Measurements from ENCODE around the gene RETN.
A peak's percentile ranks its signal among the peaks of the same experiment; 100 is the strongest.

RETN gene

DNA sequence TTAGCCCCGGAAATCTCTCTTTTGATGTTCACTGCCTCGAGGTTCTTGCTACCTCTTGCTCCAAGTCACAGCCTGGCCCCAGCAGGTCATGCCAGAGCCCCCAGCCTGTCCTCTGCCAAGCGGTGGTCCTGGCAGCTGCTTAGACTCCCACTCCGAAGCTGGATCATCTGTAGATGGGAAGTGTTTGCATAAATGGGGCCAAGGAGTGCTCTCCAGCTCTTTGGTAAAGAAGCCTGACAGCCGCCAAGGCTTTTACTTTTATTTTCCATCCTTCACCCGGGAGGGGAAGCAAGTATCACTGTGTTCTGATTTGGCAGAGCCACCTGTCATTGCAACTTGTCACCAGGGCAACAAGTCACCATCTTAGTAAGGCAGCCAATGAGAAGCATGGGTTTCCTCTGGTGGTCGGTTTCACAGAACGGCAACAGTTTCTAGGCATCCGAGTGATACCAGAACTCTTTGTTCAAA, 10.6 kb upstream of the RETN start:
- no peak for DNase-seq (ENCODE audit: low read depth)

DNA sequence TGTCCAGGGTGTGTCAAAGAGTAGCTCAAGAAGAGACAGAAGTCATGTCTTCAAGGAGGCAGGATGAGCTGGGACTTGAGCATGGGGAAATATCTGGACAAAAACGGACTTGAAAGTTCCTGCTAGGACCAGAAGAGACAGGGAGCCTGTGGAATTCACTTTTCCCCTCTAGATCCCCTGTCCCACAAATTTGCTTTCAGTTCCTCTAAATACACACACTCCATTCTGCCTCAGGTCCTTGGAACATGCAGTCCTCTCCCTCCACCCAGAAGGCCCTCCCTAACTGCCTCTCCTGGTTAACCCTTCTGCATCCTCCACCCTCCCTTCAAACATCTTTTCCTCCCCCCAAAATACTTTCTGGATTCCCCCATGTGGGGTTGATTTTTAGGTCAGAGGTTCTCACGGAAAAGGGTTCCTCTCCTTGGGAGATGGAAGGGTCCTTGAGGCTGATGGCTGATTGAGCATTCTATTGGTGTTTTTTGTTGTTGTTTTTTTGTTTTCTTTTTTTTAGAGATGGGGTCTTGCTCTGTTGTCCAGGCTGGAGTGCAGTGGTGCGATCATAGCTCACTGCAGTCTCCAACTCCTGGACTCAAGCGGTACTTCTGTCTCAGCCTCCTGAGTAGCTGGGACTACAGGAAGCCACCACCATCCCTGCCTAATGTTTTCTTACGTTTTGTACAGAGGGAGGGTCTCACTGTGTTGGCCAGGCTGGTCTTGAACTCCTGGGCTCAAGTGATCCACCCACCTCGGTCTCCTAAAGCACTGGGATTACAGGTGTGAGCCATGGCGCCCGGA, 6.9 kb upstream of the RETN start:
- no peak for DNase-seq (ENCODE audit: low read depth)

GRCh38 chr19:7662657-7663056, 6.2 kb upstream of the RETN start:
- no peak for DNase-seq (ENCODE audit: low read depth)

- no peak for DNase-seq (ENCODE audit: low read depth)
Measured at GRCh38 chr19:7663706-7664105, 5.1 kb upstream of the RETN start.

GRCh38 chr19:7665076-7665475, 3.8 kb upstream of the RETN start:
- DNase-seq (ENCODE audit: low read depth): no peak

DNA sequence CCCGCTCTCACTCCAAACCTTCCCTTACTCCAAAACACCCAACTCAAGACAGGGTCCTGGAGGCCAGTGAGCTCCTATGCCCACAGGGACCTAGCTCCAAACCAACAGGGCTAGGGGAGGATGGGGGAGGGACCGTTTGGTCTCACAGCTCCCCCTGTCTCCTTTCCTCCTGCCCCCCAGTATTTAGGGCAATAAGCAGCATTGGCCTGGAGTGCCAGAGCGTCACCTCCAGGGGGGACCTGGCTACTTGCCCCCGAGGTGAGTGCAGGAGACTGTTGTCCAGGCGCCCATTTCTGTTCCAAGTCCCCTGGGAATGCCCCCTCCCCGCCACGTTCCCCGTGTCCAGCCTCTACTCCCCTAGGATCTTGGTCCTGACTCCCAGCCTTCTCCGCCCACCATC, 792 bp downstream of the RETN start:
- no peak for DNase-seq (ENCODE audit: low read depth)

DNA sequence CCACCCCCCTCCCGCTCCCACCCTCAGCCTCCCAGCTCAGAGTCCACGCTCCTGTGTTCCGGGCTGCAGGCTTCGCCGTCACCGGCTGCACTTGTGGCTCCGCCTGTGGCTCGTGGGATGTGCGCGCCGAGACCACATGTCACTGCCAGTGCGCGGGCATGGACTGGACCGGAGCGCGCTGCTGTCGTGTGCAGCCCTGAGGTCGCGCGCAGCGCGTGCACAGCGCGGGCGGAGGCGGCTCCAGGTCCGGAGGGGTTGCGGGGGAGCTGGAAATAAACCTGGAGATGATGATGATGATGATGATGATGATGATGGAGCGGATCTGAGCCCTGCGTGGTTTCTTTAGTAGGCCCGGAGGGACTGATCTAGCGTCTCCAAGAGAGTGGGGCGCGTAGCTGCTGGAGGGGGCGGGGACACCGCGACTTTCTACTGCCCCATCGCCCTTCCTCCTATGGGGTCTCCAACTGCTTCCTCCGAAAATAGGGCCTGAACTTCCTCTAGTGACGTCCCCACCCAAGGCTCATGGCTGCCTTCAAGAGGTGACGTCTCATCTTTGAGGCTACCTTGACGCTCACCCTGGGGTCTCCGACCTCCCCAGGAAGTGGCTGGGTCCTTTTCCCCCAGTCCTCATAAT, 1.4 kb downstream of the RETN start:
- no peak for DNase-seq (ENCODE audit: low read depth)

DNA sequence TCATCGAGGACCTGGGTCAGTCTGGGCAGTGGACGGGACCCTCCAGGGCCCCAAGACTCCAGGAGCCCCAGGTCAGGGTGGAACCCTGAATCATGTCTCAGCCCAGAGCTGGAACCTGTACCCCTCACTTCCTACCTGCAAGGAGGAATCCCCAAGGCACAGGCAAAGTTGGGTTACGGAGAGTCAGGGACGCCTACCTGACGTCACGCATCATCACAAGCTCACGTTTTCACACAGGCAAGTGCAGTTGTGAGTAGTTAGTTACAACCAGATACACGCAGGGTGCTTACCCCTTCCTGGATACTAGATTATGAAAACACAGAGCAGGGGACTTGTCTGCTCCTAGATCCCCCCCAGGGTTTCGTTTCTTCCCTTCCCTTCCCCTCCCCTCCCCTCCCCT, 1.9 kb downstream of the RETN start:
- DNase-seq (ENCODE audit: low read depth): no peak

- no peak for DNase-seq (ENCODE audit: low read depth)
Measured at GRCh38 chr19:7672522-7672921, 3.7 kb downstream of the RETN start.

GRCh38 chr19:7674010-7675005, 5.5 kb downstream of the RETN start:
- no peak for DNase-seq (ENCODE audit: low read depth)

DNA sequence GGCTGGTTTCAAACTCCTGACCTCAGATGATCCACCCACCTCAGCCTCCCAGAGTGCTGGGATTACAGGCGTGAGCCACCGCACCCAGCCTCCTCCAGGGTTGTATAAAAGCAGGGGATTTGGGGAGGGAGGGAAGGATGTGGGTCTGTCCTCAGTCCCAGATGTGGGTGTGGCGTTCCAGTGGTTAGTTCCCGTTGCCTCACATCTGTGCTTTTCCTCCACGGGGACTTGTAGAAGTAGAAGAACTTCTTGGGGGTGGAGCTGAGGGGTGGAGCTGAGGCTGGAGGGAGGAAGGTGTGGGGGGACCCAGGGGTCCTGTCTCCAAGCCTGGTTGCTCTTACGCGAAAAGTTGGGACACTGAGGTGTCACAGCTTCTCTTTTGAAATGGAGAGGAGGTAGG, 7.5 kb downstream of the RETN start:
- no peak for DNase-seq (ENCODE audit: low read depth)

- DNase-seq (ENCODE audit: low read depth): no peak
Measured at GRCh38 chr19:7676854-7677253, 8.0 kb downstream of the RETN start, which contains the start of gene MCEMP1. MCEMP1 (plus strand) TSS chr19:7677090; CDS start chr19:7677121, 31 bp downstream.

DNA sequence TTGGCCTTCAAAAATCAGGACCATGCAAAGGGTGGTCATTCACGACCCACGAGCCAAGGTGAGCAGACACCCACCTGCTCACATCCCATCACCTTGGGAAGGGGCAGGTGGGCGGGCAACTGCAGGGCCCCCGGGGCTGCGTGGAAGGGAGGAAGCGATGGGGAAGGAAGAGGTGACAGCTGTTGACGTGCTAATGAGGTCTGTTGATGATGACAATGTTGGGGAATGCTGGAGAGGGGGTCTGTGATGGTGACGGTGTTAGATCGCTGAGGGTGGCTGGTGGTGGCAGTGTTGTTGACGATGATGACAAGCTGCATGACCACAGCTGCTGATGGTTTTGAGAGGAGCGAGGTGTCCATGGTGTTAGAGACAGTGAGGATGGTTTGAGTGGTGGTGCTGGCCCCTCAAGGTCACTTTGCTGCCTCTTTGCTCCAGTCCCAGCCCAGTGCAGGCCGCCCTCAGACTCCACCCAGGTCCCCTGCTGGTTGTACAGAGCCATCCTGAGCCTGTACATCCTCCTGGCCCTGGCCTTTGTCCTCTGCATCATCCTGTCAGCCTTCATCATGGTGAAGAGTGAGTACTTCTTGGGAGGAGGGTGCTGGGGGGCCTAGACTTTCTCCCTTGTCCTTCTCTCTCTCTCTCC, 8.9 kb downstream of the RETN start:
- no peak for DNase-seq (ENCODE audit: low read depth)

DNA sequence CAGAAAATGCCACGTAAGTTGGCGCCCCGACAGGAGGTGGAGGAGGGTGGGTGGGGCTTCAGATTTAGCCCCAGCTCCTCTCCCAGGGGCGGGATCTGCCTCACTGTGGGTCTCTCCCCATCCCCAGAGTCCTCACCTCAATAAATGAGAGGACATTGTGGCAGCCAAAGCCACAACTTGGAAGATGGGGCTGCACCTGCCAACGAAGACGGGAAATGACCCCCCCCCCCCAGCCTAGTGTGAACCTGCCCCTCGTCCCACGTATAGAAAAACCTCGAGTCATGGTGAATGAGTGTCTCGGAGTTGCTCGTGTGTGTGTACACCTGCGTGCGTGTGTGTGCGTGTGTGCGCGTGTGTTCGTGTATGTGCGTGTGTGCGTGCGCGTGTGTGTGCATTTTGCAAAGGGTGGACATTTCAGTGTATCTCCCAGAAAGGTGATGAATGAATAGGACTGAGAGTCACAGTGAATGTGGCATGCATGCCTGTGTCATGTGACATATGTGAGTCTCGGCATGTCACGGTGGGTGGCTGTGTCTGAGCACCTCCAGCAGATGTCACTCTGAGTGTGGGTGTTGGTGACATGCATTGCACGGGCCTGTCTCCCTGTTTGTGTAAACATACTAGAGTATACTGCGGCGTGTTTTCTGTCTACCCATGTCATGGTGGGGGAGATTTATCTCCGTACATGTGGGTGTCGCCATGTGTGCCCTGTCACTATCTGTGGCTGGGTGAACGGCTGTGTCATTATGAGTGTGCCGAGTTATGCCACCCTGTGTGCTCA, 10.3 kb downstream of the RETN start:
- peak; percentile 41 for DNase-seq (ENCODE audit: low read depth)

DNA sequence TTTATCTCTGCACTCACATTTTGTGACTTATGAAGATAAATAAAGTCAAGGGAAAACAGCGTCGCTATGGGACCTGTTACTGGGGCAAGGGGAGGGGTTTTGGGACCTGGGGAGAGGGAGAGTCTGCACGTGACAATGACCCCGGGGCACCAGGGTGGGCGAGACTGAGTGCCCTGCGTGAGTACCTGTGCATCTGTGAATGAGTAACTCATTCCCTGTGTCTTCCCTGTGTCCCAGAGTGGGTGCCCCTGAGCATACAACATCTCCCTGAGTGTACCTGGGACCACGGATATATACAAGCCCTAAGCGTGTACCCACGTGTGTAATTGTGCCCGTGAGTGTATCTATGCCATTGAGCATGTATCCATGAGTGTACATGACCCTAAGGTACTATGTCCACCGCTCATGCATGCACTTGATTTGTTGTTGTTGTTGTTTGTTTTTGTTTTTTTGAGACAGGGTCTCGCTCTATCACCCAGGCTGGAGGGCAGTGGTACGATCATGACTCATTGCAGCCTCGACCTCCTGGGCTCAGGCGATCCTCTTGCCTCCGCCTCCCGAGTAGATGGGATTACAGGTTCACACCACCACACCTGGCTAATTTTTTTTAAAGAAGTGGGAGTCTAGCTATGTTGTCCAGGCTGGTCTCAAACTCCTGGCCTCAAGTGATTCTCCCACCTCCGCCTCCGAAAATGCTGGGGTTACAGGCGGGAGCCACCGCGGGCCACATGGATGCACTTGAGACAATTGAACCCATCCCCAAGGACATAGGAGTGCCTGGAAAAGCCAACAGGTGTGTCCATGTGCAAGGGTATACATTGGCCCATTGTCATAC, 11.1 kb downstream of the RETN start:
- DNase-seq (ENCODE audit: low read depth): no peak

GRCh38 chr19:7680606-7681339, 11.9 kb downstream of the RETN start, which contains the start of gene TRAPPC5:
TRAPPC5 (plus strand) TSS chr19:7680833; CDS start chr19:7682254, 1,421 bp downstream.
- DNase-seq (ENCODE audit: low read depth): peak; percentile 84

- peak; percentile 62 for DNase-seq (ENCODE audit: low read depth)
Measured at GRCh38 chr19:7681340-7682174, 12.7 kb downstream of the RETN start.

GRCh38 chr19:7682175-7682855, 13.5 kb downstream of the RETN start:
- DNase-seq (ENCODE audit: low read depth): no peak

Measured in stimulated activated CD8-positive, alpha-beta memory T cell treated with anti-CD3 and anti-CD28 coated beads, Interleukin-12 subunit alpha, Interleukin-12 subunit beta, amount 100 ng/mL, for 4 hours (primary cell).